Measurements from ENCODE around the gene SCYGR5. TPM values are rescaled to one million over a fixed set of nuclear protein-coding genes. Genes with fewer than 3 reads are reported as not detected.

The SCYGR5 gene
- total RNA-seq, 1 donor from 2014 or later = not detected

- H3K36me3 ChIP-seq = no peaks in the 10 kb centered on the region
- H3K4me3 ChIP-seq = no peak overlapping the region
- TF ChIP-seq CTCF (IDR thresholded peaks at IDR 0.05) = no peak
- H3K9me3 ChIP-seq = no peaks in the 10 kb centered on the region
- H3K4me1 ChIP-seq = no peaks in the 10 kb centered on the region
- DNase-seq (no peak), ATAC-seq (no peak)
- intact Hi-C loops (cut with DNase I) = no loop called here
- no peak overlapping the region for H3K27ac ChIP-seq
- H3K27me3 ChIP-seq = no peaks in the 10 kb centered on the region
These were observed 37.2 kb upstream of the SCYGR5 start for GRCh38 chr2:227629435-227629834.

GRCh38 chr2:227630322-227630721, 36.3 kb upstream of the SCYGR5 start:
- no peaks in the 10 kb centered on the region for H3K9me3 ChIP-seq
- H3K4me1 ChIP-seq = no peaks in the 10 kb centered on the region
- no peaks in the 10 kb centered on the region for H3K36me3 ChIP-seq
- ATAC-seq (no peak), DNase-seq (no peak)
- H3K27ac ChIP-seq = no peak overlapping the region
- no peak overlapping the region for H3K4me3 ChIP-seq
- intact Hi-C loops (cut with DNase I) = no loop called here
- no peaks in the 10 kb centered on the region for H3K27me3 ChIP-seq
- TF ChIP-seq CTCF (IDR thresholded peaks at IDR 0.05) = no peak

- intact Hi-C loops (cut with DNase I) = no loop called here
- ATAC-seq (no peak), DNase-seq (no peak)
- Histone ChIP-seq H3K36me3 (no peaks in the 10 kb centered on the region), H3K27me3 (no peaks in the 10 kb centered on the region), H3K9me3 (no peaks in the 10 kb centered on the region), H3K4me3 (no peak overlapping the region), H3K4me1 (no peaks in the 10 kb centered on the region), H3K27ac (no peak overlapping the region)
- no peak for TF ChIP-seq CTCF (IDR thresholded peaks at IDR 0.05)
These were observed 33.8 kb upstream of the SCYGR5 start for GRCh38 chr2:227632827-227633226.

GRCh38 chr2:227634201-227634600, 32.4 kb upstream of the SCYGR5 start:
- H3K9me3 ChIP-seq = no peaks in the 10 kb centered on the region
- no peak for DNase-seq
- H3K36me3 ChIP-seq = no peaks in the 10 kb centered on the region
- ATAC-seq = no peak
- H3K27ac ChIP-seq = no peak overlapping the region
- no peaks in the 10 kb centered on the region for H3K27me3 ChIP-seq
- intact Hi-C loops (cut with DNase I) = no loop called here
- TF ChIP-seq CTCF (IDR thresholded peaks at IDR 0.05) = no peak
- no peaks in the 10 kb centered on the region for H3K4me1 ChIP-seq
- H3K4me3 ChIP-seq = no peak overlapping the region

GRCh38 chr2:227642656-227643055, 23.9 kb upstream of the SCYGR5 start:
- ATAC-seq = no peak
- intact Hi-C loops (cut with DNase I) = no loop called here

More at GRCh38 chr2:227642656-227643055, 23.9 kb upstream of the SCYGR5 start:
- no peak for DNase-seq
- Histone ChIP-seq H3K4me1 (no peaks in the 10 kb centered on the region), H3K27me3 (no peaks in the 10 kb centered on the region), H3K36me3 (no peaks in the 10 kb centered on the region), H3K4me3 (no peak overlapping the region), H3K27ac (no peak overlapping the region), H3K9me3 (no peaks in the 10 kb centered on the region)
- TF ChIP-seq CTCF (IDR thresholded peaks at IDR 0.05) = no peak
